Fibroblast of skin of back (primary cell): Measurements from ENCODE around the gene DIO1.
A peak's percentile ranks its signal among the peaks of the same experiment; 100 is the strongest.

Source experiments
- DNase-seq: peaks from one replicate; pipeline ENCODE4 v3.0.0-alpha.2; 2013

DIO1 gene

GRCh38 chr1:53894644-53895043, 657 bp downstream of the DIO1 start:
- no peak for DNase-seq

- no peak for DNase-seq
Observed at GRCh38 chr1:53895421-53895820, 1.4 kb downstream of the DIO1 start.

GRCh38 chr1:53896635-53897229, 2.7 kb downstream of the DIO1 start:
- peak; percentile 73 for DNase-seq

GRCh38 chr1:53899206-53899628, 5.2 kb downstream of the DIO1 start:
- DNase-seq: no peak

GRCh38 chr1:53899708-53900107, 5.7 kb downstream of the DIO1 start:
- DNase-seq: no peak

- DNase-seq: no peak
Observed at GRCh38 chr1:53902235-53903138, 8.5 kb downstream of the DIO1 start.

- DNase-seq: no peak
Observed at GRCh38 chr1:53905509-53905908, 11.5 kb downstream of the DIO1 start.

- no peak for DNase-seq
Observed at GRCh38 chr1:53906121-53906520, 12.1 kb downstream of the DIO1 start.

- no peak for DNase-seq
Observed at GRCh38 chr1:53909946-53910345, 16.0 kb downstream of the DIO1 start.

- DNase-seq: no peak
Observed at GRCh38 chr1:53911442-53911841, 17.5 kb downstream of the DIO1 start.

GRCh38 chr1:53913352-53914033, 19.5 kb downstream of the DIO1 start:
- DNase-seq: no peak

- no peak for DNase-seq
Observed at GRCh38 chr1:53918343-53918742, 24.4 kb downstream of the DIO1 start.

GRCh38 chr1:53919675-53920066, 25.7 kb downstream of the DIO1 start:
- peak; percentile 49 for DNase-seq

- no peak for DNase-seq
Observed at GRCh38 chr1:53927376-53927881, 33.4 kb downstream of the DIO1 start.

- DNase-seq: peak; percentile 55
Observed at GRCh38 chr1:53929246-53929960, 35.4 kb downstream of the DIO1 start.

GRCh38 chr1:53930932-53931331, 36.9 kb downstream of the DIO1 start:
- DNase-seq: no peak

GRCh38 chr1:53931523-53931922, 37.5 kb downstream of the DIO1 start:
- no peak for DNase-seq

GRCh38 chr1:53934170-53934765, 40.3 kb downstream of the DIO1 start:
- DNase-seq: no peak

GRCh38 chr1:53936430-53936829, 42.4 kb downstream of the DIO1 start:
- no peak for DNase-seq

GRCh38 chr1:53938136-53938830, 44.3 kb downstream of the DIO1 start:
- no peak for DNase-seq

GRCh38 chr1:53942127-53942957, 48.4 kb downstream of the DIO1 start:
- no peak for DNase-seq
